Measurements from ENCODE around the gene HTR2C.
A peak's percentile ranks its signal among the peaks of the same experiment; 100 is the strongest.
"Not testable (repeated sequence)": the region's sequence is repeated elsewhere in the genome, so short reads cannot be mapped to it uniquely, and the experiment has no call there.

The HTR2C gene

GRCh38 chrX:114583646-114584374, at the start of gene HTR2C:
Gene HTR2C (plus strand): TSS chrX:114584086. CDS start chrX:114726937, 142,851 bp downstream.
- no peak for DNase-seq (ENCODE audit: low spot score)

GRCh38 chrX:114580336-114580735, 3.5 kb upstream of the HTR2C start:
- DNase-seq (ENCODE audit: low spot score) = no peak

GRCh38 chrX:114581528-114582263, 2.2 kb upstream of the HTR2C start:
- DNase-seq (ENCODE audit: low spot score) = no peak

GRCh38 chrX:114582264-114582632, 1.6 kb upstream of the HTR2C start:
- no peak for DNase-seq (ENCODE audit: low spot score)

- no peak for DNase-seq (ENCODE audit: low spot score)
These were observed 1.0 kb upstream of the HTR2C start for GRCh38 chrX:114582698-114583395.

GRCh38 chrX:114584375-114584943, 573 bp downstream of the HTR2C start:
- no peak for DNase-seq (ENCODE audit: low spot score)

GRCh38 chrX:114584983-114585842, 1.3 kb downstream of the HTR2C start:
- no peak for DNase-seq (ENCODE audit: low spot score)

GRCh38 chrX:114591121-114591520, 7.2 kb downstream of the HTR2C start:
- DNase-seq (ENCODE audit: low spot score) = no peak

GRCh38 chrX:114599305-114599704, 15.4 kb downstream of the HTR2C start:
- no peak for DNase-seq (ENCODE audit: low spot score)

GRCh38 chrX:114599911-114600310, 16.0 kb downstream of the HTR2C start:
- no peak for DNase-seq (ENCODE audit: low spot score)

GRCh38 chrX:114606619-114607018, 22.7 kb downstream of the HTR2C start:
- DNase-seq (ENCODE audit: low spot score) = not testable (repeated sequence)

- DNase-seq (ENCODE audit: low spot score) = peak; percentile 13
These were observed 27.2 kb downstream of the HTR2C start for GRCh38 chrX:114611018-114611619.

GRCh38 chrX:114615765-114616164, 31.9 kb downstream of the HTR2C start:
- DNase-seq (ENCODE audit: low spot score) = no peak

- no peak for DNase-seq (ENCODE audit: low spot score)
These were observed 36.0 kb downstream of the HTR2C start for GRCh38 chrX:114619874-114620273.

GRCh38 chrX:114626323-114626722, 42.4 kb downstream of the HTR2C start:
- peak; percentile 5 for DNase-seq (ENCODE audit: low spot score)

- no peak for DNase-seq (ENCODE audit: low spot score)
These were observed 52.1 kb downstream of the HTR2C start for GRCh38 chrX:114635986-114636385.

GRCh38 chrX:114650351-114650750, 66.5 kb downstream of the HTR2C start:
- DNase-seq (ENCODE audit: low spot score) = no peak

GRCh38 chrX:114675365-114675764, 91.5 kb downstream of the HTR2C start:
- no peak for DNase-seq (ENCODE audit: low spot score)

GRCh38 chrX:114700533-114700932, 116.6 kb downstream of the HTR2C start:
- DNase-seq (ENCODE audit: low spot score) = not testable (repeated sequence)

GRCh38 chrX:114709406-114709805, 125.5 kb downstream of the HTR2C start:
- DNase-seq (ENCODE audit: low spot score) = no peak

- DNase-seq (ENCODE audit: low spot score) = no peak
These were observed 126.7 kb downstream of the HTR2C start for GRCh38 chrX:114710571-114710970.

Measured in SW480 (cell line).